HUES64 (cell line): Measurements from ENCODE around the gene MTMR10.

ENCODE experiments used
- H3K27ac ChIP-seq: 2 replicates; pipeline ENCODE4 v1.7.0; 2013; ENCODE audit warnings: low read depth, low read length, inconsistent platforms
- H3K27me3 ChIP-seq: 2 replicates; pipeline ENCODE4 v1.6.1; 2013; ENCODE audit warnings: mild to moderate bottlenecking, low read length; ENCODE audit not compliant: insufficient read depth
- H3K36me3 ChIP-seq: 2 replicates; pipeline ENCODE4 v1.6.1; 2013; ENCODE audit warnings: mild to moderate bottlenecking, low read length; ENCODE audit not compliant: insufficient read depth
- H3K4me1 ChIP-seq: 2 replicates; pipeline ENCODE4 v1.6.1; 2013; ENCODE audit warnings: mild to moderate bottlenecking, low read length, moderate library complexity; ENCODE audit not compliant: insufficient read depth
- H3K4me3 ChIP-seq: 2 replicates; pipeline ENCODE4 v1.5.1; 2013; ENCODE audit warnings: mild to moderate bottlenecking, low read length, moderate library complexity
- H3K9ac ChIP-seq: 2 replicates; pipeline ENCODE4 v1.6.1; 2013; ENCODE audit warnings: mild to moderate bottlenecking, low read depth, low read length
- H3K9me3 ChIP-seq: 2 replicates; pipeline ENCODE4 v1.6.1; 2013; ENCODE audit warnings: low read depth, low read length; ENCODE audit not compliant: insufficient read depth
- whole genome bisulfite sequencing: fragments of 150-250, 120-280 bp; methylation state at CpG from one replicate; pipeline ENCODE4 v1.1.7; 2013; ENCODE audit warnings: missing lambda C conversion rate; 5-methylcytosine and 5-hydroxymethylcytosine counted together

Gene MTMR10

GRCh38 chr15:30956216-30957124, 35.0 kb downstream of the MTMR10 start:
- 94% methylated on average over 6 of the region's 6 CpGs for WGBS
- H3K27me3 ChIP-seq: no peaks in the 10 kb centered on the region
- H3K9ac ChIP-seq: no peak overlapping the region
- H3K27ac ChIP-seq: no peak overlapping the region
- no peaks in the 10 kb centered on the region for H3K9me3 ChIP-seq
- H3K4me1 ChIP-seq: peaks cover 6% of the 10 kb centered on the region; the same call in 1 of the 2 replicates
- H3K4me3 ChIP-seq: no peak overlapping the region
- H3K36me3 ChIP-seq: peaks cover 74% of the 10 kb centered on the region

- Histone ChIP-seq H3K9me3 (peaks cover 1% of the 10 kb centered on the region; the same call in 1 of the 2 replicates), H3K36me3 (peaks cover 76% of the 10 kb centered on the region), H3K4me3 (no peak overlapping the region), H3K9ac (no peak overlapping the region), H3K4me1 (peaks cover 6% of the 10 kb centered on the region; the same call in 1 of the 2 replicates), H3K27ac (no peak overlapping the region), H3K27me3 (no peaks in the 10 kb centered on the region)
- WGBS: 100% methylated on average over 1 of the region's 1 CpG
Observed at GRCh38 chr15:30954674-30955073, 36.8 kb downstream of the MTMR10 start.

DNA sequence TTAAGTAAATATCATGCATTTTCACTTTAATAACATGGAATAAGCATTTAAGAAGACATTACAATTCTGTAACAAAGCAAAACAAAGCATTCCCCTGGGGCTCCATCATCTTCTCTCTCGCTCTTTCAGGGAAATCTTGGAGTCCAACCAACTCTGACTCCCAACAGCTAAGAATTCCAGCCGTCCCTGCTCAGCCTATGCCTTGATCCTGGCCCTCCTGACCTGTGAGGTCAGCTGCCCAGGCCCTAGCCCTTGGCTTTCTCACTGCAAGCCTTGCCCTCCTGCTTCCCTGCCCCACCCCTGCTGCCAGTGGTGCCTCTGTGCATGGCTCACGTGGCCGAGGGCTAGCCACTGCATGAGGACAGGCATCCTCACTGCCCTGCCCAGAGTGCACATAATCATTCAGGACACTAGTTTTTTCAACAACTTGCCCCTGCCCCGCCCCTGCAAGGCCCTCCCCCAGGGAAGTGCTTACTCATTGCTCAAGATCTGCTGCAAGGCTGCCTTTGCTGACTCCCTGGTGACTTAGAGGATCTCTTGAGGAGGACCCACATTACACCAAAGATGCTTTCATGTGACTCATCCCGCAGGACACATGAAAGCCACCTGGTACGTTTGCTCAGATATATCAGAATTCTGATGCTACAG, 37.6 kb downstream of the MTMR10 start:
- H3K27me3 ChIP-seq: no peaks in the 10 kb centered on the region
- no peak overlapping the region for H3K9ac ChIP-seq
- H3K36me3 ChIP-seq: peaks cover 79% of the 10 kb centered on the region
- H3K9me3 ChIP-seq: peaks cover 8% of the 10 kb centered on the region; the same call in 1 of the 2 replicates
- peaks cover 6% of the 10 kb centered on the region; the same call in 1 of the 2 replicates for H3K4me1 ChIP-seq
- no peak overlapping the region; the same call in 1 of the 2 replicates for H3K27ac ChIP-seq
- WGBS: 83% methylated on average over 7 of the region's 7 CpGs
- no peak overlapping the region for H3K4me3 ChIP-seq

GRCh38 chr15:30953183-30953582, 38.2 kb downstream of the MTMR10 start:
- Histone ChIP-seq H3K27ac (no peak overlapping the region), H3K36me3 (peaks cover 79% of the 10 kb centered on the region), H3K4me3 (no peak overlapping the region), H3K4me1 (peaks cover 6% of the 10 kb centered on the region; the same call in 1 of the 2 replicates), H3K9ac (no peak overlapping the region), H3K27me3 (no peaks in the 10 kb centered on the region), H3K9me3 (peaks cover 8% of the 10 kb centered on the region; the same call in 1 of the 2 replicates)
- 93% methylated on average over 6 of the region's 7 CpGs for WGBS

DNA sequence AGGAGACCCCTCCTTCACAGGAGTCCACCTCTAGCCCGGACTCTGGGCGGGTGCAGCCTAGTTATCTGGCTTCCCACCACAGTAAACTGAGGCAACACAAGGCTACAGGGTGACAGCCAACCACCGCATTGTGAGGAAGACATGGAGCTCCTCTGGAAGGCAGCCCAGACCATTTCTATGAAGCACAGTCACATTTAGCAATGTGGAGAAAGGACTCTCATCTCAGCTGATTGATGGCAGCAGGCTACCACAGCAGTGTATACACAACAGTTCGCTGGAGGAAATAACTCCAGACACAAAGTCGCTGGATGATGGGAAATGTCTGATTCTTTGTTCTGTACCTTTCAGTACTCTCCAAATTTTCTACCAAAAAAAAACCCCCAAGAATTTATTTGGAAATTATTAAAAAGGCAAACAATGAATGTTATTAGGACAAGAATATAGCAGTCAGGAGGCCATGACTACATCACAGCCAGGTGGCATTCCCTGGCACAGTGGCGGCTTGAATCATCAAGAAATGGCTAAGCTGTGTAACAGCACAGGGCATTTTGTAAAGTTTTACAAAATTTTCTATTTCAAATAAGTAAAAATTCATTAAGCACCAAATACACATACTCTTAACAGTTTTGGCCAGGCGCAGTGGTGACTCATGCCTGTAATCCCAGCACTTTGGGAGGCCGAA, 47.6 kb downstream of the MTMR10 start:
- WGBS: 98% methylated on average over 8 of the region's 8 CpGs
- Histone ChIP-seq H3K9ac (no peak overlapping the region), H3K27ac (no peak overlapping the region), H3K27me3 (no peaks in the 10 kb centered on the region), H3K4me1 (peaks cover 7% of the 10 kb centered on the region; the same call in 1 of the 2 replicates), H3K9me3 (no peaks in the 10 kb centered on the region), H3K36me3 (peaks cover 95% of the 10 kb centered on the region), H3K4me3 (no peak overlapping the region)

DNA sequence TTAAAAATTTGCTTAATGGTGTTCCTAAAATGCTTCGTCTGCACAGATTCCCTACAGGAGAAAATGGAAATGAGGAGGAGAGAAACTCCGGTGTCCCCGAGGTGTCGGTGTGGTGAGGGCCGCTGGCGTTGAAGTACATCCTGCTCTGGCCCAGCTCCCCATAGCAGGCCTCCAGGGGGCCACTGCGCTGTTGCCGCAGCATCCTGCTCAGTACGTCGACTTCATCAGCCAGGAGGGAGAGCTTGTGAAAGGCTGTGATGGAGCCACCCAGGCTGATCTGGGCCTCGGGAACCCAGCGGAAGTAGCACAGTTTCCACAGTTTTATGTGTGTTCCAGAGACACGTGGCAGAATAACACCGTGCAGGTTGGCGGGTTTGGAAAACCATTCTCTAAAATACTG, 49.9 kb downstream of the MTMR10 start:
- H3K9me3 ChIP-seq: no peaks in the 10 kb centered on the region
- WGBS: 93% methylated on average over 15 of the region's 15 CpGs
- no peaks in the 10 kb centered on the region for H3K27me3 ChIP-seq
- H3K4me3 ChIP-seq: no peak overlapping the region
- H3K36me3 ChIP-seq: peaks cover 95% of the 10 kb centered on the region
- no peak overlapping the region for H3K9ac ChIP-seq
- no peak overlapping the region for H3K27ac ChIP-seq
- no peaks in the 10 kb centered on the region for H3K4me1 ChIP-seq

DNA sequence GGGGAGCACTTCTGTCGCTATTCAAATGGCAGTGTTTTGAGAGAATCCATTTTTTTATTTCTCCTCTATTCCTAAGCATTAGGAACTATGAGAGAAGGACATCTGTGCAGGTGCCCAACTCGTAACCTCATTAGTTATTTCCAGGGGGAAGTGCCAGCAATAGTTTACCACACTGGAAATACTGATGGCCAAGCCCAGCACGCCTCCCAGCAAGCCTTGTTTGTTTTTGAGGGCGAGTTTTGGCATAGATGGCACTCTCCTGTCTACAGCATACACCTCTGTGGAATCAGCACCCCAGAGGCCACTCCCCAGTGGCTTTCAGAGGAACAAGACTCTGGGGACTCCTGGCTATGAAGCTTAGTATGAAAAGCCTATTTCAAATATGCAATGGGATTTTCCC, 51.1 kb downstream of the MTMR10 start:
- Histone ChIP-seq H3K9ac (no peak overlapping the region), H3K36me3 (peaks cover 94% of the 10 kb centered on the region), H3K27ac (no peak overlapping the region), H3K4me3 (no peak overlapping the region), H3K9me3 (no peaks in the 10 kb centered on the region), H3K4me1 (no peaks in the 10 kb centered on the region), H3K27me3 (no peaks in the 10 kb centered on the region)
- 92% methylated on average over 4 of the region's 4 CpGs for WGBS

DNA sequence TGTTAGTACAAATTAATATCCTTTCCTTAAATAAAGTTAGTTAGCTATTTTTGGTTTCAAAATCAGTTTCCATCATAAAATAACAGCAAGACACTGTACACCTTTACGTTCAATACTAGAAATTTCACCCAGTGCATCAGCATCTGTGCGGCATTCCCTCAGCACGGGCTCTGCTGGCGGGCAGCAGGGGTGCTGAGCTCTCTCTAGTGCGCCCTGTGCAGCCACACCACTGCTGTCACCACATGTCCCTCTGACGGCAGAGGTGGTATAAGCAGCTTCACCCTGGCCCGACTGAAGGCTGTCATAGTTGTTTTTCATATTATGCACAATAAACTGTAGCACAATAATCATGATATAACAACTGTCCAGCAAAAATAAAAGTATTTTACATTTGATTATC, 52.3 kb downstream of the MTMR10 start:
- 95% methylated on average over 7 of the region's 7 CpGs for WGBS
- H3K36me3 ChIP-seq: peaks cover 96% of the 10 kb centered on the region
- no peak overlapping the region for H3K27ac ChIP-seq
- no peak overlapping the region for H3K4me3 ChIP-seq
- no peak overlapping the region for H3K9ac ChIP-seq
- H3K9me3 ChIP-seq: no peaks in the 10 kb centered on the region
- no peaks in the 10 kb centered on the region for H3K4me1 ChIP-seq
- no peaks in the 10 kb centered on the region for H3K27me3 ChIP-seq

DNA sequence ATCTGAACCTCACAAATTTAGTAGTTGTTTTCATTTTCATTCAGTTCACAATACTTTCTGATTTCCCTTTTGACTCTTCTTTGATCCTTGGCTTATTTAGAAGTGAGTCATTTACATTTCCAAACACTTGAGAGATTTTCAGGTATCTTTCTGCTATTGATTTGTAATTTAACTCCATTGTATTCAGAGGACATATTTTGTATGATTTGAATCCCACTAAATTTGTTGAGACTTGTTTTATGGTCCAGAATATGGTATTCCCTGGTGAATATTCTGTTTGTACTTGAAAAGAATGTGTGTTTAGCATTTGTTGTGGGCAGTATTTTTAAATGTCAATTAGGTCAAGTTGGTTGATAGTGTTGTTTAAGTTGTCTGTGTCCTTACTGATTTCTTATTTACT, 58.1 kb downstream of the MTMR10 start:
- Histone ChIP-seq H3K9me3 (no peaks in the 10 kb centered on the region), H3K27ac (no peak overlapping the region), H3K27me3 (no peaks in the 10 kb centered on the region), H3K4me3 (no peak overlapping the region), H3K36me3 (peaks cover 75% of the 10 kb centered on the region), H3K4me1 (peaks cover 6% of the 10 kb centered on the region; the same call in 1 of the 2 replicates), H3K9ac (no peak overlapping the region)

GRCh38 chr15:30930422-30930821, 61.0 kb downstream of the MTMR10 start:
- peaks cover 6% of the 10 kb centered on the region; the same call in 1 of the 2 replicates for H3K4me1 ChIP-seq
- no peaks in the 10 kb centered on the region for H3K9me3 ChIP-seq
- H3K36me3 ChIP-seq: peaks cover 76% of the 10 kb centered on the region
- no peaks in the 10 kb centered on the region for H3K27me3 ChIP-seq
- no peak overlapping the region for H3K9ac ChIP-seq
- no peak overlapping the region for H3K4me3 ChIP-seq
- no peak overlapping the region for H3K27ac ChIP-seq
- WGBS: 99% methylated on average over 8 of the region's 8 CpGs

- 97% methylated on average over 4 of the region's 4 CpGs for WGBS
- Histone ChIP-seq H3K4me3 (no peak overlapping the region), H3K27me3 (no peaks in the 10 kb centered on the region), H3K9ac (no peak overlapping the region), H3K36me3 (peaks cover 76% of the 10 kb centered on the region), H3K9me3 (no peaks in the 10 kb centered on the region), H3K27ac (no peak overlapping the region), H3K4me1 (peaks cover 6% of the 10 kb centered on the region; the same call in 1 of the 2 replicates)
Observed at GRCh38 chr15:30929982-30930381, 61.4 kb downstream of the MTMR10 start.
